Naive thymus-derived CD8-positive, alpha-beta T cell (primary cell): Measurements from ENCODE around the gene ARMC8. TPM values are rescaled to one million over a fixed set of nuclear protein-coding genes. Genes with fewer than 3 reads are reported as not detected.

Experiments used
- ATAC-seq, 2 donors: fragments of 150-1000 bp; cut with Tn5 transposase in 1 of 2; sonication (Bioruptor Pico), chemical (Tn5 transposase) in 1 of 2; 1 replicate in 1 of 2; 2 replicates in 1 of 2; pipeline ENCODE4 v1.10.0; 2021; ENCODE audit warnings: mild to moderate bottlenecking in 2 of 2, moderate library complexity in 2 of 2
- POLR2A ChIA-PET: fragments of 350-600 bp; sonication (Branson Sonifier 250); formaldehyde crosslinking; loops from one replicate; lab custom pipeline; 2021; ENCODE audit warnings: antibody characterized with exemption; lab: Charles Lee
- DNase-seq, 10 donors: peaks; one replicate each; pipeline versions ENCODE4 v3.0.0 to v3.0.0-alpha.2; 2020 to 2022
- H3K27ac Mint-ChIP-seq, 10 donors: one replicate each; pipeline ENCODE4 v1.8.0; 2020 to 2022; ENCODE audit warnings: mild to moderate bottlenecking in 10 of 10, mixed read lengths in 10 of 10, moderate library complexity in 4 of 10, inconsistent platforms in 1 of 10
- H3K27me3 Mint-ChIP-seq, 5 donors: one replicate each; pipeline ENCODE4 v1.8.0; 2021 to 2022; ENCODE audit warnings: mixed read lengths in 5 of 5
- H3K36me3 Mint-ChIP-seq, 3 donors: one replicate each; pipeline ENCODE4 v1.8.0; 2020 to 2022; ENCODE audit warnings: mixed read lengths in 3 of 3, mild to moderate bottlenecking in 2 of 3, inconsistent platforms in 1 of 3
- H3K4me1 Mint-ChIP-seq, 4 donors: one replicate each; pipeline ENCODE4 v1.8.0; 2021 to 2022; ENCODE audit warnings: mixed read lengths in 4 of 4
- H3K4me3 Mint-ChIP-seq, 10 donors: one replicate each; pipeline ENCODE4 v1.8.0; 2020 to 2022; ENCODE audit warnings: mild to moderate bottlenecking in 10 of 10, mixed read lengths in 10 of 10, moderate library complexity in 6 of 10, inconsistent platforms in 1 of 10
- H3K9me3 Mint-ChIP-seq, 9 donors: one replicate each; pipeline ENCODE4 v1.8.0; 2020 to 2022; ENCODE audit warnings: mixed read lengths in 9 of 9, mild to moderate bottlenecking in 3 of 9, inconsistent platforms in 1 of 9, moderate library complexity in 1 of 9
- polyA plus RNA-seq, 3 donors: library from polyadenylated mRNA; unstranded; fragments of 300-500 nt; fragmentation: Illumina TruSeq; gene quantifications; one replicate each; pipeline ENCODE4 v1.2.3, GENCODE V29; 2021
- total RNA-seq, 8 experiments: library from RNA in 2 of 8; stranded (reverse) in 2 of 8; gene quantifications; one replicate each; pipeline ENCODE4 v1.2.3 and lab custom pipeline; 2021 to 2026

Gene ARMC8
- total and polyA plus RNA-seq, 5 experiments from 2014 or later: 40.8 to 75.0 (median 55.7) TPM

- Mint-ChIP-seq H3K27ac (peak overlapping the region in 1 of 10 donors; percentile 46), H3K4me3 (no peak overlapping the region), H3K36me3 (peaks cover 4 to 95% (median 48%) of the 10 kb centered on the region in 3 donors), H3K9me3 (no peaks in the 10 kb centered on the region), H3K4me1 (peaks cover 4 to 10% (median 5%) of the 10 kb centered on the region in 4 donors), H3K27me3 (no peaks in the 10 kb centered on the region)
- ATAC-seq: no peak
- no peak for DNase-seq
- POLR2A ChIA-PET: no interaction called here
These were observed 40.5 kb downstream of the ARMC8 start for GRCh38 chr3:138227650-138228049.

- Mint-ChIP-seq H3K4me3 (no peak overlapping the region), H3K36me3 (peaks cover 0 to 92% (median 35%) of the 10 kb centered on the region in 3 donors), H3K27ac (no peak overlapping the region), H3K9me3 (no peaks in the 10 kb centered on the region), H3K27me3 (no peaks in the 10 kb centered on the region), H3K4me1 (peaks cover 2 to 7% (median 3%) of the 10 kb centered on the region in 4 donors)
- ATAC-seq (no peak), DNase-seq (no peak)
- POLR2A ChIA-PET: no interaction called here
These were observed 43.4 kb downstream of the ARMC8 start for GRCh38 chr3:138230525-138230924.

GRCh38 chr3:138232705-138233364 is 45.7 kb downstream of the ARMC8 start:
- POLR2A ChIA-PET: no interaction called here
- H3K27ac Mint-ChIP-seq: no peak overlapping the region
- no peaks in the 10 kb centered on the region for H3K27me3 Mint-ChIP-seq
- DNase-seq (no peak), ATAC-seq (no peak)
- peaks cover 0 to 7% (median 1%) of the 10 kb centered on the region in 4 donors for H3K4me1 Mint-ChIP-seq
- H3K9me3 Mint-ChIP-seq: no peaks in the 10 kb centered on the region
- H3K4me3 Mint-ChIP-seq: no peak overlapping the region
- peaks cover 0 to 93% (median 41%) of the 10 kb centered on the region in 3 donors for H3K36me3 Mint-ChIP-seq

- Mint-ChIP-seq H3K9me3 (no peaks in the 10 kb centered on the region), H3K4me1 (peaks cover 0 to 7% (median 1%) of the 10 kb centered on the region in 4 donors), H3K4me3 (no peak overlapping the region), H3K27ac (no peak overlapping the region), H3K36me3 (peaks cover 0 to 94% (median 41%) of the 10 kb centered on the region in 3 donors), H3K27me3 (no peaks in the 10 kb centered on the region)
- DNase-seq: no peak
- ATAC-seq: no peak
- POLR2A ChIA-PET: no interaction called here
These were observed 47.5 kb downstream of the ARMC8 start for GRCh38 chr3:138234401-138235179.

- DNase-seq: no peak
- ATAC-seq: no peak
- peaks cover 0 to 7% (median 1%) of the 10 kb centered on the region in 4 donors for H3K4me1 Mint-ChIP-seq
- no peak overlapping the region for H3K4me3 Mint-ChIP-seq
- peaks cover 0 to 89% (median 26%) of the 10 kb centered on the region in 3 donors for H3K36me3 Mint-ChIP-seq
- H3K27me3 Mint-ChIP-seq: no peaks in the 10 kb centered on the region
- POLR2A ChIA-PET: no interaction called here
- H3K9me3 Mint-ChIP-seq: no peaks in the 10 kb centered on the region
- H3K27ac Mint-ChIP-seq: no peak overlapping the region
These were observed 51.6 kb downstream of the ARMC8 start for GRCh38 chr3:138238711-138239110.

GRCh38 chr3:138241061-138241460 is 54.0 kb downstream of the ARMC8 start:
- no peaks in the 10 kb centered on the region for H3K4me1 Mint-ChIP-seq
- H3K9me3 Mint-ChIP-seq: no peaks in the 10 kb centered on the region
- ATAC-seq (no peak), DNase-seq (no peak)
- peaks cover 0 to 89% (median 26%) of the 10 kb centered on the region in 3 donors for H3K36me3 Mint-ChIP-seq
- POLR2A ChIA-PET: no interaction called here
- H3K4me3 Mint-ChIP-seq: no peak overlapping the region
- no peaks in the 10 kb centered on the region for H3K27me3 Mint-ChIP-seq
- no peak overlapping the region for H3K27ac Mint-ChIP-seq

GRCh38 chr3:138241676-138242075 is 54.6 kb downstream of the ARMC8 start:
- Mint-ChIP-seq H3K9me3 (no peaks in the 10 kb centered on the region), H3K27ac (no peak overlapping the region), H3K36me3 (peaks cover 0 to 89% (median 25%) of the 10 kb centered on the region in 3 donors), H3K27me3 (no peaks in the 10 kb centered on the region), H3K4me3 (no peak overlapping the region), H3K4me1 (no peaks in the 10 kb centered on the region)
- no peak for ATAC-seq
- POLR2A ChIA-PET: interaction anchor here (0.5 kb wide), 1 partner anchor 20 kb away, joined by 3 read pairs; no protein-coding TSS in a partner anchor
- DNase-seq: no peak

GRCh38 chr3:138242466-138242865 is 55.4 kb downstream of the ARMC8 start:
- ATAC-seq: no peak
- no peak overlapping the region for H3K4me3 Mint-ChIP-seq
- H3K27ac Mint-ChIP-seq: no peak overlapping the region
- no peaks in the 10 kb centered on the region for H3K9me3 Mint-ChIP-seq
- POLR2A ChIA-PET: no interaction called here
- no peak for DNase-seq
- H3K27me3 Mint-ChIP-seq: no peaks in the 10 kb centered on the region
- no peaks in the 10 kb centered on the region for H3K4me1 Mint-ChIP-seq
- peaks cover 0 to 88% (median 28%) of the 10 kb centered on the region in 3 donors for H3K36me3 Mint-ChIP-seq

GRCh38 chr3:138245026-138245425 is 57.9 kb downstream of the ARMC8 start:
- no peak overlapping the region for H3K4me3 Mint-ChIP-seq
- DNase-seq: no peak
- ATAC-seq: no peak
- POLR2A ChIA-PET: interaction anchor here (0.5 kb wide), 1 partner anchor 24 kb away, joined by 4 read pairs; no protein-coding TSS in a partner anchor
- peaks cover 0 to 80% (median 31%) of the 10 kb centered on the region in 3 donors for H3K36me3 Mint-ChIP-seq
- H3K9me3 Mint-ChIP-seq: no peaks in the 10 kb centered on the region
- no peaks in the 10 kb centered on the region for H3K27me3 Mint-ChIP-seq
- no peaks in the 10 kb centered on the region for H3K4me1 Mint-ChIP-seq
- no peak overlapping the region for H3K27ac Mint-ChIP-seq

GRCh38 chr3:138249636-138250035 is 62.5 kb downstream of the ARMC8 start:
- Mint-ChIP-seq H3K9me3 (no peaks in the 10 kb centered on the region), H3K36me3 (peaks cover 0 to 46% (median 30%) of the 10 kb centered on the region in 3 donors), H3K4me3 (no peak overlapping the region), H3K27me3 (no peaks in the 10 kb centered on the region), H3K4me1 (no peaks in the 10 kb centered on the region), H3K27ac (no peak overlapping the region)
- ATAC-seq (no peak), DNase-seq (no peak)
- POLR2A ChIA-PET: no interaction called here

GRCh38 chr3:138253609-138254008 is 66.5 kb downstream of the ARMC8 start:
- H3K36me3 Mint-ChIP-seq: peaks cover 0 to 21% (median 5%) of the 10 kb centered on the region in 3 donors
- DNase-seq: no peak
- H3K4me1 Mint-ChIP-seq: peaks cover 0 to 3% (median 0%) of the 10 kb centered on the region in 4 donors
- no peaks in the 10 kb centered on the region for H3K9me3 Mint-ChIP-seq
- POLR2A ChIA-PET: no interaction called here
- no peaks in the 10 kb centered on the region for H3K27me3 Mint-ChIP-seq
- no peak overlapping the region for H3K4me3 Mint-ChIP-seq
- no peak overlapping the region for H3K27ac Mint-ChIP-seq
- ATAC-seq: no peak

- DNase-seq: no peak
These were observed 67.1 kb downstream of the ARMC8 start for GRCh38 chr3:138254216-138254615.

GRCh38 chr3:138256022-138256421 is 68.9 kb downstream of the ARMC8 start:
- Mint-ChIP-seq H3K36me3 (peaks cover 0 to 31% (median 6%) of the 10 kb centered on the region in 3 donors), H3K27me3 (no peaks in the 10 kb centered on the region), H3K9me3 (no peaks in the 10 kb centered on the region), H3K4me3 (no peak overlapping the region), H3K27ac (peak overlapping the region in 1 of 10 donors; percentile 72), H3K4me1 (peaks cover 0 to 4% (median 0%) of the 10 kb centered on the region in 4 donors)
- DNase-seq: no peak
- ATAC-seq: no peak
- POLR2A ChIA-PET: interaction anchor here (0.6 to 0.7 kb wide), 2 partner anchors 53 to 71 kb away, joined by 4 to 9 read pairs; no protein-coding TSS in a partner anchor

More at GRCh38 chr3:138254216-138254615, 67.1 kb downstream of the ARMC8 start:
- H3K4me1 Mint-ChIP-seq: peaks cover 0 to 3% (median 0%) of the 10 kb centered on the region in 4 donors
- H3K36me3 Mint-ChIP-seq: peaks cover 0 to 22% (median 6%) of the 10 kb centered on the region in 3 donors
- no peaks in the 10 kb centered on the region for H3K9me3 Mint-ChIP-seq
- H3K27ac Mint-ChIP-seq: no peak overlapping the region
- POLR2A ChIA-PET: no interaction called here
- H3K27me3 Mint-ChIP-seq: no peaks in the 10 kb centered on the region
- no peak overlapping the region for H3K4me3 Mint-ChIP-seq
- no peak for ATAC-seq
